KMS-11 (cell line): ENCODE results near the gene TMEM120A.

Experiments
- H2AFZ ChIP-seq: fragments of 200-600 bp; sonication (generic); 2 replicates; pipeline ENCODE4 v1.6.1; 2016; ENCODE audit warnings: antibody characterized with exemption, mixed run types, low read depth
- H3K27ac ChIP-seq: fragments of 200-600 bp; sonication (generic); 2 replicates; pipeline ENCODE4 v1.6.1; 2016; ENCODE audit warnings: mild to moderate bottlenecking, mixed run types
- H3K27me3 ChIP-seq: fragments of 200-600 bp; sonication (generic); 2 replicates; pipeline ENCODE4 v1.6.1; 2017; ENCODE audit warnings: mild to moderate bottlenecking, low read depth, mixed run types, moderate library complexity; ENCODE audit not compliant: insufficient read depth
- H3K36me3 ChIP-seq: fragments of 200-600 bp; sonication (generic); 2 replicates; pipeline ENCODE4 v1.6.1; 2017; ENCODE audit warnings: mild to moderate bottlenecking, mixed run types; ENCODE audit not compliant: insufficient read depth
- H3K4me1 ChIP-seq: fragments of 200-600 bp; sonication (generic); 2 replicates; pipeline ENCODE4 v1.6.1; 2016; ENCODE audit warnings: mild to moderate bottlenecking, low read depth, mixed run types; ENCODE audit not compliant: poor library complexity, severe bottlenecking
- H3K4me2 ChIP-seq: fragments of 200-600 bp; sonication (generic); 2 replicates; pipeline ENCODE4 v1.7.0; 2016; ENCODE audit warnings: mild to moderate bottlenecking, mixed run types
- H3K4me3 ChIP-seq: fragments of 200-600 bp; sonication (generic); IDR thresholded peaks from 2 replicates; pipeline ENCODE4 v1.6.1; 2017; ENCODE audit warnings: low read depth, low read length, mixed read lengths; ENCODE audit not compliant: insufficient read depth
- H3K79me2 ChIP-seq: fragments of 200-600 bp; sonication (generic); 2 replicates; pipeline ENCODE4 v1.6.1; 2016; ENCODE audit warnings: low read depth, mixed run types; ENCODE audit not compliant: insufficient read depth
- H3K9ac ChIP-seq: fragments of 200-600 bp; sonication (generic); 2 replicates; pipeline ENCODE4 v1.6.1; 2016; ENCODE audit warnings: mild to moderate bottlenecking, mixed run types
- H4K20me1 ChIP-seq: fragments of 200-600 bp; sonication (generic); 2 replicates; pipeline ENCODE4 v1.6.1; 2016; ENCODE audit warnings: mild to moderate bottlenecking, mixed run types; ENCODE audit not compliant: insufficient read depth
- TF ChIP-seq, protein P1 (sequence below): fragments of 200-600 bp; sonication (generic); conservative IDR thresholded peaks from 2 replicates; pipeline ENCODE4 v1.6.1; 2017; ENCODE audit warnings: low read depth, mild to moderate bottlenecking, antibody characterized with exemption, low read length, moderate library complexity, mixed read lengths

The TMEM120A gene

DNA sequence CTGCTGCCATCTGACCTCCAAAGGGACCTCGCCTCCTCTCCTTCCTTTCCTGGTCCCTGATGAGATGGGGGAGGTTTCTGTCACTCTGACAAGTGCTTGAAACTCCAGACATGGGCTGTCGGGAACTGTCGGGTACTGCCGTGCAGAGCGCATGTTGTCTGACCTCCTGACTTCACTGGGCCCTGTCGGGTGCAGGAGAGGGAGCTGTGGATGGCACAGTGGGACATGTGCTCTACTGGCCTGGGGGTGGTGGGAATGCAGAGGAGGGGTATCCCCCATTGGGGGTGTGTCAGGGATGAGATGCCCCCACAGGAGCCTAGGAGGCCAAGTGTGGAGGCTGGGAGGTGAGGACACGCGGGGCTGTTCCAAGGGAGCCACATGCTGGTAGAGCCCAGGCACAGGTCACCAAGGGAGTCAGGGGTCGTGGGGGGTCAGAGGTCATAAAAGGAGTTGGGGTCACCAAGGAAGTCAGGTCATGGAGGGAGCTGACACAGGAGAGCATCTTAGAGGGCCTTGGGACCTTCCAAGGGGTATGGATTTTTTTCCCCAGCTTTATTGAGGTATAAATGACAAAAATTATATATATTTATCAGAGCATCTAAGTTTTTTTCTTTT, 30.9 kb downstream of the TMEM120A start:
- Histone ChIP-seq H3K4me2 (no peak overlapping the region), H3K27ac (no peak overlapping the region), H3K4me3 (no peak overlapping the region), H3K36me3 (no peaks in the 10 kb centered on the region), H2AFZ (no peak overlapping the region), H3K4me1 (peaks cover 28% of the 10 kb centered on the region), H3K9ac (no peak overlapping the region), H3K27me3 (no peaks in the 10 kb centered on the region), H3K79me2 (no peaks in the 10 kb centered on the region; the same call in 1 of the 2 replicates), H4K20me1 (no peaks in the 10 kb centered on the region)
- TF ChIP-seq, protein P1, sequence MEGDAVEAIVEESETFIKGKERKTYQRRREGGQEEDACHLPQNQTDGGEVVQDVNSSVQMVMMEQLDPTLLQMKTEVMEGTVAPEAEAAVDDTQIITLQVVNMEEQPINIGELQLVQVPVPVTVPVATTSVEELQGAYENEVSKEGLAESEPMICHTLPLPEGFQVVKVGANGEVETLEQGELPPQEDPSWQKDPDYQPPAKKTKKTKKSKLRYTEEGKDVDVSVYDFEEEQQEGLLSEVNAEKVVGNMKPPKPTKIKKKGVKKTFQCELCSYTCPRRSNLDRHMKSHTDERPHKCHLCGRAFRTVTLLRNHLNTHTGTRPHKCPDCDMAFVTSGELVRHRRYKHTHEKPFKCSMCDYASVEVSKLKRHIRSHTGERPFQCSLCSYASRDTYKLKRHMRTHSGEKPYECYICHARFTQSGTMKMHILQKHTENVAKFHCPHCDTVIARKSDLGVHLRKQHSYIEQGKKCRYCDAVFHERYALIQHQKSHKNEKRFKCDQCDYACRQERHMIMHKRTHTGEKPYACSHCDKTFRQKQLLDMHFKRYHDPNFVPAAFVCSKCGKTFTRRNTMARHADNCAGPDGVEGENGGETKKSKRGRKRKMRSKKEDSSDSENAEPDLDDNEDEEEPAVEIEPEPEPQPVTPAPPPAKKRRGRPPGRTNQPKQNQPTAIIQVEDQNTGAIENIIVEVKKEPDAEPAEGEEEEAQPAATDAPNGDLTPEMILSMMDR = no peak

DNA sequence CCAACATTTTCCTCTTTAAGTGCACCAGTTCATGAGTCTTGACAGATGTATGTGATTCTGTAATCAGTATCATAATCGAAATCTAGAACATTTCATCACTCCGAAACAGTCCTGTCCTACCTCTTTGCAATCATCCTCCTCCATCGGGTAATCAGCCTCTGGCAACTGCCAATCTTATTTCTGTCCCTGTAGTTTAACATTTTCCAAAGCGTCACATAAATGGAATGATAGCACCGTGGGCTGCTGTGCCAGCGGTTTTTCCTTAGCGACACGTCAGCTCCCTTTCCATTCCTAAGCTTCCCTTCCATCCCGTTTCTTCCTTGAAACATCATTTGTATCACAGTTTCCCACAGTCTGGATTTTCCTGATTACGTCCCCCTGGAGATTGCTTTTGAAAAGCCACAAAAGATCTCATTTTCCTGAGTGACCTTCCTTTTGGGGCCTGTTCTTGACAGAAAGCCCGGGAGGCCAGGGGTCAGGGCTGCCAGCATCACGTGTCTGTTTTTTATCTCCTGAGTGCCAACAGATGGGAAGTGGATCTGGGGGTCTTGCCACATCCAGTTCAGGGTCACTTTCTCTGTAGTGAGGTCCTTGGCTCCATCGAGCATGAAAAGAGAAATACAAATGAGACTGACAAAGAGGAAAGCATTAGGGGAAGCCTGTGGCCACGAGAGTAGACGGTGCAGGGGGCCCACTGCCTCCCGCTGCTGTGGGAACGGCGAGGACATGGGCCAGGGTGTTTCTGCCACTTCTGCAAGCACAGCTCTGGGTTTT, 31.6 kb downstream of the TMEM120A start:
- Histone ChIP-seq H3K79me2 (no peaks in the 10 kb centered on the region; the same call in 1 of the 2 replicates), H3K36me3 (peaks cover under 1% of the 10 kb centered on the region; the same call in 1 of the 2 replicates), H3K4me2 (no peak overlapping the region), H3K9ac (no peak overlapping the region), H3K27me3 (no peaks in the 10 kb centered on the region), H3K4me1 (peaks cover 28% of the 10 kb centered on the region), H2AFZ (no peak overlapping the region), H4K20me1 (no peaks in the 10 kb centered on the region), H3K4me3 (no peak overlapping the region), H3K27ac (no peak overlapping the region)
- TF ChIP-seq, protein P1 = no peak

DNA sequence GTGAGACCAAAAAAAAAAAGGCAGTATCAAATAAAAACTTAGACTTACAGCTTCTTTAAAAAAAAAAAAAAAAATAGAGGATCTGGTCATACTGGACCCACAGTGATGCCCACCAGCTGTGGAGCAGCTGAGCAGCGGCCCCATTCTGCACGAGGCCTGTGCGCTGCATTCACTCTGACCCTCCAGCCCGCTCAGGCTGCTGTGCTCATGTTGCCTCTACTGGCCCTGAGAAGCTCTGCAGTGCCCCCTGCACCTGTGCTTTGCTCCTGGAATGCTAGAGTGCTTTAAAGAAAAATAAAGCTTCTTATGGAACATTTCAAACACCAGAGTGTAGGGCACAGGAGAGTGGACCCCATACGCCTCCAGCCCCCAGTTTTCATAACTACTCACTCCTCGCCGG, 33.2 kb downstream of the TMEM120A start:
- Histone ChIP-seq H3K36me3 (peaks cover 2% of the 10 kb centered on the region; the same call in 1 of the 2 replicates), H3K27ac (no peak overlapping the region), H3K79me2 (no peaks in the 10 kb centered on the region; the same call in 1 of the 2 replicates), H3K4me3 (no peak overlapping the region), H3K4me2 (no peak overlapping the region), H3K4me1 (peaks cover 18% of the 10 kb centered on the region), H3K27me3 (no peaks in the 10 kb centered on the region), H3K9ac (no peak overlapping the region), H2AFZ (no peak overlapping the region), H4K20me1 (no peaks in the 10 kb centered on the region)
- TF ChIP-seq, protein P1 = no peak

DNA sequence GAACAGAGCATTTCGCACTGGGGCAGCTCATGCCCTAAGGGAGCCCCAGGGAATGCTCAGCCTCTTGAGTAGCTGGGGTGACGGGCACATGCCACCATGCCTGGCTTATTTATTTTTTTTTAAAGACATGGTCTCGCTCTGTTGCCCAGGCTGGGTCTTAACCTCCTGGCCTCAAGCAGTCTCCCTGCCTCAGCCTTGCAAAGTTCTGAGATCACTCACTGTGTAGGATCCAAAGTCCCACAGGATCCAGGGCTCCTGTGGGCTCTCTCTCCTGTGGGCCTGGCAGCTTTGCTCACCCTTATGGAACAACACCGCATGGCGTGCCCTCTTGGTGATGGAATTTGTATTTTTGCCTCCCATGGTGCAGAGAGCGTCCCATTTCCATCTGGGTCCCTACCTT, 34.0 kb downstream of the TMEM120A start:
- Histone ChIP-seq H4K20me1 (no peaks in the 10 kb centered on the region), H3K27ac (no peak overlapping the region), H3K27me3 (no peaks in the 10 kb centered on the region), H3K4me3 (no peak overlapping the region), H3K9ac (no peak overlapping the region), H3K36me3 (peaks cover 5% of the 10 kb centered on the region; the same call in 1 of the 2 replicates), H2AFZ (no peak overlapping the region), H3K79me2 (no peaks in the 10 kb centered on the region; the same call in 1 of the 2 replicates), H3K4me2 (no peak overlapping the region), H3K4me1 (peaks cover 10% of the 10 kb centered on the region)
- TF ChIP-seq, protein P1 = no peak
